SK-N-SH treated with all-trans-retinoic acid at 6 μM for 48 hours (cell line): Measurements from ENCODE around the gene LRRC43.

Experiments used
- ATAC-seq: fragments of 200-7000 bp; cut with Tn5 transposase; 3 replicates; pipeline ENCODE4 v1.9.1; 2020; ENCODE audit warnings: mild to moderate bottlenecking, moderate library complexity
- ARNTL ChIP-seq: fragments of 450-650 bp; formaldehyde crosslinking; IDR thresholded peaks from 2 replicates; pipeline ENCODE4 v1.5.0; 2020; ENCODE audit warnings: low read depth, mild to moderate bottlenecking, moderate library complexity, borderline replicate concordance
- BACH2 ChIP-seq: fragments of 250-450 bp; sonication (Bioruptor Pico); IDR thresholded peaks from 2 replicates; pipeline ENCODE4 v1.9.0; 2021; ENCODE audit warnings: mild to moderate bottlenecking, borderline replicate concordance
- CSDC2 ChIP-seq: fragments of 250-450 bp; sonication (Bioruptor Pico); IDR thresholded peaks from 2 replicates; pipeline ENCODE4 v1.5.0; 2020; ENCODE audit warnings: mild to moderate bottlenecking, moderate library complexity
- CSRNP3 ChIP-seq: fragments of 250-450 bp; sonication (Bioruptor Pico); IDR thresholded peaks from 2 replicates; pipeline ENCODE4 v1.5.1; 2021; ENCODE audit warnings: mild to moderate bottlenecking, moderate library complexity
- ESRRG ChIP-seq: fragments of 250-450 bp; sonication (Bioruptor Pico); IDR thresholded peaks from 2 replicates; pipeline ENCODE4 v1.6.1; 2021; ENCODE audit warnings: mild to moderate bottlenecking
- GLIS3 ChIP-seq: fragments of 250-450 bp; sonication (Bioruptor Pico); IDR thresholded peaks from 2 replicates; pipeline ENCODE4 v1.5.0; 2020; ENCODE audit warnings: mild to moderate bottlenecking, moderate library complexity
- ISL1 ChIP-seq: fragments of 250-450 bp; sonication (Bioruptor Pico); IDR thresholded peaks from 2 replicates; pipeline ENCODE4 v2.1.2; 2022; ENCODE audit warnings: mild to moderate bottlenecking, moderate library complexity
- OSR1 ChIP-seq: fragments of 250-450 bp; sonication (Bioruptor Pico); IDR thresholded peaks from 2 replicates; pipeline ENCODE4 v1.8.0; 2022; ENCODE audit warnings: moderate library complexity, mild to moderate bottlenecking, inconsistent platforms
- PATZ1 ChIP-seq: fragments of 250-450 bp; sonication (Bioruptor Pico); IDR thresholded peaks from 2 replicates; pipeline ENCODE4 v1.8.0; 2020; ENCODE audit warnings: mild to moderate bottlenecking, moderate library complexity, borderline replicate concordance
- POU6F1 ChIP-seq: fragments of 250-450 bp; sonication (Bioruptor Pico); IDR thresholded peaks from 2 replicates; pipeline ENCODE4 v1.8.0; 2021; ENCODE audit warnings: low read depth, mild to moderate bottlenecking, moderate library complexity, borderline replicate concordance
- PPARA ChIP-seq: fragments of 250-450 bp; sonication (Bioruptor Pico); IDR thresholded peaks from 2 replicates; pipeline ENCODE4 v1.5.0; 2020; ENCODE audit warnings: mild to moderate bottlenecking, borderline replicate concordance
- RARB ChIP-seq: fragments of 250-450 bp; sonication (Bioruptor Pico); IDR thresholded peaks from 2 replicates; pipeline ENCODE4 v1.8.0; 2021; ENCODE audit warnings: mild to moderate bottlenecking, moderate library complexity
- SNAI2 ChIP-seq: fragments of 250-450 bp; sonication (Bioruptor Pico); IDR thresholded peaks from 2 replicates; pipeline ENCODE4 v1.5.0; 2020; ENCODE audit warnings: mild to moderate bottlenecking, moderate library complexity
- TOX ChIP-seq: fragments of 250-450 bp; sonication (Bioruptor Pico); IDR thresholded peaks from 2 replicates; pipeline ENCODE4 v1.8.0; 2021; ENCODE audit warnings: mild to moderate bottlenecking, moderate library complexity, borderline replicate concordance
- TSHZ2 ChIP-seq: fragments of 250-450 bp; sonication (Bioruptor Pico); IDR thresholded peaks from 2 replicates; pipeline ENCODE4 v1.5.0; 2020; ENCODE audit warnings: mild to moderate bottlenecking, moderate library complexity
- ZC3H10 ChIP-seq: fragments of 250-450 bp; sonication (Bioruptor Pico); IDR thresholded peaks from 2 replicates; pipeline ENCODE4 v1.5.1; 2021; ENCODE audit warnings: mild to moderate bottlenecking, moderate library complexity
- ZFP3 ChIP-seq: fragments of 250-450 bp; sonication (Bioruptor Pico); IDR thresholded peaks from 2 replicates; pipeline ENCODE4 v1.5.0; 2020; ENCODE audit warnings: mild to moderate bottlenecking, moderate library complexity
- ZFP30 ChIP-seq: fragments of 450-650 bp; formaldehyde crosslinking; IDR thresholded peaks from 2 replicates; pipeline ENCODE4 v1.5.0; 2022; ENCODE audit warnings: mild to moderate bottlenecking, moderate library complexity
- ZNF565 ChIP-seq: fragments of 450-650 bp; formaldehyde crosslinking; conservative IDR thresholded peaks from 2 replicates; pipeline ENCODE4 v1.5.0; 2020; ENCODE audit warnings: low read depth, mild to moderate bottlenecking, moderate library complexity
- ZNF70 ChIP-seq: fragments of 450-650 bp; formaldehyde crosslinking; IDR thresholded peaks from 2 replicates; pipeline ENCODE4 v1.5.0; 2020; ENCODE audit warnings: mild to moderate bottlenecking, moderate library complexity
- ZNF8 ChIP-seq: fragments of 450-650 bp; formaldehyde crosslinking; IDR thresholded peaks from 2 replicates; pipeline ENCODE4 v1.5.0; 2020; ENCODE audit warnings: mild to moderate bottlenecking, moderate library complexity
- TF ChIP-seq, protein P1 (sequence below): fragments of 250-450 bp; sonication (Bioruptor Pico); IDR thresholded peaks from 2 replicates; pipeline ENCODE4 v1.5.1; 2020; ENCODE audit warnings: low read depth, mild to moderate bottlenecking, moderate library complexity

Gene LRRC43

GRCh38 chr12:122145505-122146330 lies 37.2 kb upstream of the LRRC43 start:
- ATAC-seq, result no peak
- no peak for TF ChIP-seq GLIS3
- no peak for TF ChIP-seq PPARA (CRISPR knock-in tag)
- TF ChIP-seq POU6F1 (CRISPR knock-in tag), result no peak
- TF ChIP-seq PATZ1 (CRISPR knock-in tag), result no peak
- no peak for TF ChIP-seq RARB (CRISPR knock-in tag)
- TF ChIP-seq CSDC2 (CRISPR knock-in tag), result no peak
- TF ChIP-seq ESRRG, result no peak
- no peak for TF ChIP-seq ZFP30 (CRISPR knock-in tag)
- TF ChIP-seq ISL1, result no peak
- TF ChIP-seq SNAI2, result no peak
- no peak for TF ChIP-seq TSHZ2 (CRISPR knock-in tag)
- no peak for TF ChIP-seq ZNF565
- TF ChIP-seq TOX, result no peak
- no peak for TF ChIP-seq OSR1 (CRISPR knock-in tag)
- no peak for TF ChIP-seq ARNTL (CRISPR knock-in tag)
- no peak for TF ChIP-seq BACH2 (CRISPR knock-in tag)

GRCh38 chr12:122147514-122148290 lies 35.2 kb upstream of the LRRC43 start:
- ATAC-seq, result no peak; the same call in 2 of the 3 replicates
- TF ChIP-seq BACH2 (CRISPR knock-in tag) (no peak), GLIS3 (no peak), ZNF70 (CRISPR knock-in tag) (no peak), ESRRG (no peak), TSHZ2 (CRISPR knock-in tag) (no peak)

GRCh38 chr12:122148657-122149056 lies 34.3 kb upstream of the LRRC43 start:
- ATAC-seq, result no peak; the same call in 2 of the 3 replicates
- TF ChIP-seq CSDC2 (CRISPR knock-in tag), result no peak
- TF ChIP-seq, protein P1, sequence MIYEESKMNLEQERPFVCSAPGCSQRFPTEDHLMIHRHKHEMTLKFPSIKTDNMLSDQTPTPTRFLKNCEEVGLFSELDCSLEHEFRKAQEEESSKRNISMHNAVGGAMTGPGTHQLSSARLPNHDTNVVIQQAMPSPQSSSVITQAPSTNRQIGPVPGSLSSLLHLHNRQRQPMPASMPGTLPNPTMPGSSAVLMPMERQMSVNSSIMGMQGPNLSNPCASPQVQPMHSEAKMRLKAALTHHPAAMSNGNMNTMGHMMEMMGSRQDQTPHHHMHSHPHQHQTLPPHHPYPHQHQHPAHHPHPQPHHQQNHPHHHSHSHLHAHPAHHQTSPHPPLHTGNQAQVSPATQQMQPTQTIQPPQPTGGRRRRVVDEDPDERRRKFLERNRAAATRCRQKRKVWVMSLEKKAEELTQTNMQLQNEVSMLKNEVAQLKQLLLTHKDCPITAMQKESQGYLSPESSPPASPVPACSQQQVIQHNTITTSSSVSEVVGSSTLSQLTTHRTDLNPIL (CRISPR knock-in tag), result no peak
- no peak for TF ChIP-seq ZC3H10
- no peak for TF ChIP-seq ESRRG
- no peak for TF ChIP-seq SNAI2
- no peak for TF ChIP-seq OSR1 (CRISPR knock-in tag)
- no peak for TF ChIP-seq BACH2 (CRISPR knock-in tag)
- no peak for TF ChIP-seq ARNTL (CRISPR knock-in tag)
- no peak for TF ChIP-seq TOX
- TF ChIP-seq ZNF8 (CRISPR knock-in tag), result no peak
- no peak for TF ChIP-seq ZNF70 (CRISPR knock-in tag)
- no peak for TF ChIP-seq PPARA (CRISPR knock-in tag)
- no peak for TF ChIP-seq ZFP3
- TF ChIP-seq CSRNP3 (CRISPR knock-in tag), result no peak
